SK-N-SH (cell line): ENCODE measurements around the gene DDX39B.

Experiments used
- EP300 ChIP-seq, 2 experiments: IDR thresholded peaks; 2 replicates each; pipeline versions ENCODE4 v1.4.0 to v1.6.1; 2012; ENCODE audit warnings: borderline replicate concordance in 1 of 2, low read depth in 1 of 2, low read length in 1 of 2
- EZH2phosphoT487 ChIP-seq: fragments of 200-600 bp; sonication (generic); IDR thresholded peaks from 2 replicates; pipeline ENCODE4 v1.6.1; 2017; ENCODE audit warnings: low read depth, mixed run types, mild to moderate bottlenecking, antibody characterized with exemption, moderate library complexity, borderline replicate concordance
- GATA2 ChIP-seq: sonication (generic); formaldehyde crosslinking; IDR thresholded peaks from 2 replicates; pipeline ENCODE4 v1.5.0; 2020; ENCODE audit warnings: mild to moderate bottlenecking, missing genetic modification reagents
- NRF1 ChIP-seq: IDR thresholded peaks from 2 replicates; pipeline ENCODE4 v1.6.1; 2012; ENCODE audit warnings: low read depth, mild to moderate bottlenecking, low read length
- POLR2AphosphoS5 ChIP-seq: IDR thresholded peaks from 2 replicates; pipeline ENCODE4 v1.6.1; 2012; ENCODE audit warnings: low read depth, low read length
- RAD21 ChIP-seq: IDR thresholded peaks from 2 replicates; pipeline ENCODE4 v1.6.1; 2012; ENCODE audit warnings: mild to moderate bottlenecking, low read length
- SMC3 ChIP-seq: IDR thresholded peaks from 2 replicates; pipeline ENCODE4 v1.6.1; 2012; ENCODE audit warnings: low read depth, low read length, improper control_type of control experiment
- TF ChIP-seq, protein P1 (sequence below): IDR thresholded peaks from 2 replicates; pipeline ENCODE4 v1.4.0; 2012; ENCODE audit warnings: low read depth
- TF ChIP-seq, protein P2 (sequence below): fragments of 200-600 bp; sonication (generic); IDR thresholded peaks from 2 replicates; pipeline ENCODE4 v1.6.1; 2017; ENCODE audit warnings: antibody characterized with exemption, mild to moderate bottlenecking, moderate library complexity
- TF ChIP-seq, protein P3 (sequence below): IDR thresholded peaks from 2 replicates; pipeline ENCODE4 v1.4.0; 2012; ENCODE audit warnings: low read depth, borderline replicate concordance
- TF ChIP-seq, protein P4 (sequence below): IDR thresholded peaks from 2 replicates; pipeline ENCODE4 v1.6.1; 2012; ENCODE audit warnings: mild to moderate bottlenecking, low read depth, low read length, moderate library complexity

DNA sequence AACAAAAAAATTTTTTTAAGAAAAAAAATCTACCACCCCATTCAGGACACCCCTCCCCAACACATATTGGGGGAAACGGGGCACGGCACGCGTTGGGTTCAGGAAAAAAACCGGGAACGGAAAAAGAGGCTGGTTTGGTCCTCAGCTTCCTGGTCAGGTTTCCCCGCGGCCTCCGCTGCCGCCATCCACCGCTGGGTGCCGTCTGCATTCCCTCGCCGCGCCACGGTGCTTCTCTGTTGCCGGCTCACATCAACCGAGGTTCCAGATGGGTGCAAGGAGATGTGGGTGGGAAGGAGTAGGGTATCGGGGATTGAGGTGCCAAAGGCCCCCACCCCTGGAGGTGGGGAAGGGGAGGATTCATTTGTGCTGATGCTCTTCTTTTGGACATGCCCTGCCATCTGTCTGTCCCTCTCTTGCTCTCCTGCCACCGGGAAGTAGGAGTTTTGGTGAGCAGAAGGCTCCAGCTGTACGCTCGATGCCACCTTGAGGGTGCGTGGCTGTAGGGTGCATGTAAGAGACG lies 7.2 kb downstream of the DDX39B start:
- TF ChIP-seq, protein P1, sequence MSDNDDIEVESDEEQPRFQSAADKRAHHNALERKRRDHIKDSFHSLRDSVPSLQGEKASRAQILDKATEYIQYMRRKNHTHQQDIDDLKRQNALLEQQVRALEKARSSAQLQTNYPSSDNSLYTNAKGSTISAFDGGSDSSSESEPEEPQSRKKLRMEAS, result no peak
- TF ChIP-seq POLR2AphosphoS5 (no peak), SMC3 (no peak), EP300 (IDR thresholded peaks at IDR 0.05; ENCODE audit: borderline replicate concordance in 1 of 2, low read depth in 1 of 2, low read length in 1 of 2) (no peak), RAD21 (no peak), NRF1 (no peak), EZH2phosphoT487 (no peak), GATA2 (CRISPR knock-in tag) (no peak)
- TF ChIP-seq, protein P2, sequence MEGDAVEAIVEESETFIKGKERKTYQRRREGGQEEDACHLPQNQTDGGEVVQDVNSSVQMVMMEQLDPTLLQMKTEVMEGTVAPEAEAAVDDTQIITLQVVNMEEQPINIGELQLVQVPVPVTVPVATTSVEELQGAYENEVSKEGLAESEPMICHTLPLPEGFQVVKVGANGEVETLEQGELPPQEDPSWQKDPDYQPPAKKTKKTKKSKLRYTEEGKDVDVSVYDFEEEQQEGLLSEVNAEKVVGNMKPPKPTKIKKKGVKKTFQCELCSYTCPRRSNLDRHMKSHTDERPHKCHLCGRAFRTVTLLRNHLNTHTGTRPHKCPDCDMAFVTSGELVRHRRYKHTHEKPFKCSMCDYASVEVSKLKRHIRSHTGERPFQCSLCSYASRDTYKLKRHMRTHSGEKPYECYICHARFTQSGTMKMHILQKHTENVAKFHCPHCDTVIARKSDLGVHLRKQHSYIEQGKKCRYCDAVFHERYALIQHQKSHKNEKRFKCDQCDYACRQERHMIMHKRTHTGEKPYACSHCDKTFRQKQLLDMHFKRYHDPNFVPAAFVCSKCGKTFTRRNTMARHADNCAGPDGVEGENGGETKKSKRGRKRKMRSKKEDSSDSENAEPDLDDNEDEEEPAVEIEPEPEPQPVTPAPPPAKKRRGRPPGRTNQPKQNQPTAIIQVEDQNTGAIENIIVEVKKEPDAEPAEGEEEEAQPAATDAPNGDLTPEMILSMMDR, result no peak
- TF ChIP-seq, protein P3, sequence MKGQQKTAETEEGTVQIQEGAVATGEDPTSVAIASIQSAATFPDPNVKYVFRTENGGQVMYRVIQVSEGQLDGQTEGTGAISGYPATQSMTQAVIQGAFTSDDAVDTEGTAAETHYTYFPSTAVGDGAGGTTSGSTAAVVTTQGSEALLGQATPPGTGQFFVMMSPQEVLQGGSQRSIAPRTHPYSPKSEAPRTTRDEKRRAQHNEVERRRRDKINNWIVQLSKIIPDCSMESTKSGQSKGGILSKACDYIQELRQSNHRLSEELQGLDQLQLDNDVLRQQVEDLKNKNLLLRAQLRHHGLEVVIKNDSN, result no peak
- TF ChIP-seq, protein P4, sequence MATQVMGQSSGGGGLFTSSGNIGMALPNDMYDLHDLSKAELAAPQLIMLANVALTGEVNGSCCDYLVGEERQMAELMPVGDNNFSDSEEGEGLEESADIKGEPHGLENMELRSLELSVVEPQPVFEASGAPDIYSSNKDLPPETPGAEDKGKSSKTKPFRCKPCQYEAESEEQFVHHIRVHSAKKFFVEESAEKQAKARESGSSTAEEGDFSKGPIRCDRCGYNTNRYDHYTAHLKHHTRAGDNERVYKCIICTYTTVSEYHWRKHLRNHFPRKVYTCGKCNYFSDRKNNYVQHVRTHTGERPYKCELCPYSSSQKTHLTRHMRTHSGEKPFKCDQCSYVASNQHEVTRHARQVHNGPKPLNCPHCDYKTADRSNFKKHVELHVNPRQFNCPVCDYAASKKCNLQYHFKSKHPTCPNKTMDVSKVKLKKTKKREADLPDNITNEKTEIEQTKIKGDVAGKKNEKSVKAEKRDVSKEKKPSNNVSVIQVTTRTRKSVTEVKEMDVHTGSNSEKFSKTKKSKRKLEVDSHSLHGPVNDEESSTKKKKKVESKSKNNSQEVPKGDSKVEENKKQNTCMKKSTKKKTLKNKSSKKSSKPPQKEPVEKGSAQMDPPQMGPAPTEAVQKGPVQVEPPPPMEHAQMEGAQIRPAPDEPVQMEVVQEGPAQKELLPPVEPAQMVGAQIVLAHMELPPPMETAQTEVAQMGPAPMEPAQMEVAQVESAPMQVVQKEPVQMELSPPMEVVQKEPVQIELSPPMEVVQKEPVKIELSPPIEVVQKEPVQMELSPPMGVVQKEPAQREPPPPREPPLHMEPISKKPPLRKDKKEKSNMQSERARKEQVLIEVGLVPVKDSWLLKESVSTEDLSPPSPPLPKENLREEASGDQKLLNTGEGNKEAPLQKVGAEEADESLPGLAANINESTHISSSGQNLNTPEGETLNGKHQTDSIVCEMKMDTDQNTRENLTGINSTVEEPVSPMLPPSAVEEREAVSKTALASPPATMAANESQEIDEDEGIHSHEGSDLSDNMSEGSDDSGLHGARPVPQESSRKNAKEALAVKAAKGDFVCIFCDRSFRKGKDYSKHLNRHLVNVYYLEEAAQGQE, result no peak
